RWPE1 (cell line): Measurements from ENCODE around the gene H2AZ2.
"Not testable (repeated sequence)": the region's sequence is repeated elsewhere in the genome, so short reads cannot be mapped to it uniquely, and the experiment has no call there.

Experiments
- CTCF ChIA-PET: fragments of 350-600 bp; sonication (Branson Sonifier 250); formaldehyde crosslinking; extraction: SDS; loops from one replicate; lab custom pipeline; 2021; lab: Yijun Ruan, JAX
- POLR2A ChIA-PET: fragments of 400-600 bp; formaldehyde crosslinking; extraction: SDS; loops from one replicate; lab custom pipeline; 2020; ENCODE audit warnings: antibody characterized with exemption; ENCODE audit not compliant: low non-redundant PET; lab: Yijun Ruan, JAX
- DNase-seq: peaks from one replicate; pipeline ENCODE4 v3.0.0; 2012; ENCODE audit warnings: low spot score
- H3K27ac ChIP-seq: fragments of 450-650 bp; 2 replicates; pipeline ENCODE4 v1.5.1; 2017
- TF ChIP-seq, protein P1 (sequence below): fragments of 450-650 bp; conservative IDR thresholded peaks from 2 replicates; pipeline ENCODE4 v1.5.1; 2017; ENCODE audit warnings: low read depth, mild to moderate bottlenecking

The H2AZ2 gene

DNA sequence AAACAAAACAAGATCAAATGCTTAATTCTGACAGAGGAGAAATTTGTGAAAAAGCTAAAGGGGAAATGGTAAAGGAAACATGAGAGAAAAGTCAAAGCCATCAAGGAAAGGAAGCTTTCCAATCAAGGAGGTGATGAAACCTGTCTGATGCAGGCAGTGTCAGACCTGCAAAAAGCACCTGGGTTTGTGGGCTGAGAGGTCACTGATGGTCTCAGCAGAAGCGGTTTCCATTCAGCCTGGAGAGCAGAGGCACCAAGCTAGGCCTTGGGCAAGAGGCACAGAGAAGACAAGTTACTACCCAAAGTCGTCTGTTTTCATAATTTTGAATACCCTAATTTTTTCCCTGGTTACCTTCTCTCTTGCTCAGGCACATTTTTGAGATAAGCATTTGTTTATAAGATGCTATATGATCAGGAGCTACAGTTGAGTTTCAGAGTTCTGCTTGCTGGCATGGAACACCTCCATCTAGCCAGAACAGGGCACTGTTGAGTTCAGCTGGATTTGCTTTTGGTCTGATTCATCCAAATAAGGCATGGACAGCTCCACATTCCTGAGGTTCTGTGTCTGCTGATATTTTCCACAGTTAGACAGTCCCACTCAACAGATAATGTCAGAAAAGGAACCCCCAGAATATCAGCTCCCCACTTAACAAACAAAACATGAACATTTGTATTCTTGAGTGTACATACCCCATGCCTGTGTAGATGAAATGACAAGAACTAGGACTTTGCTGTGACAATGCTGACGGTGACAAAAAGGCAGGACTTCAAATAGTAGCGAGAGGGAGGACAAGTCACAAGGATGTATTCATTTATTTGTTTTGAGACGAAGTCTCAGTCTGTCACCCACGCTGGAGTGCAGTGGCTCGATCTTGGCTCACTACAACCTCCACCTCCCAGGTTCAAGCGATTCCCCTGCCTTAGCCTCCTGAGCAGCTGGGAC is 56.3 kb downstream of the H2AZ2 start:
- ChIA-PET POLR2A (interaction anchor here (0.5 to 0.6 kb wide), 2 partner anchors 27 to 1275 kb away, joined by 3 read pairs; no protein-coding TSS in a partner anchor), CTCF (no interaction called here)
- TF ChIP-seq, protein P1, sequence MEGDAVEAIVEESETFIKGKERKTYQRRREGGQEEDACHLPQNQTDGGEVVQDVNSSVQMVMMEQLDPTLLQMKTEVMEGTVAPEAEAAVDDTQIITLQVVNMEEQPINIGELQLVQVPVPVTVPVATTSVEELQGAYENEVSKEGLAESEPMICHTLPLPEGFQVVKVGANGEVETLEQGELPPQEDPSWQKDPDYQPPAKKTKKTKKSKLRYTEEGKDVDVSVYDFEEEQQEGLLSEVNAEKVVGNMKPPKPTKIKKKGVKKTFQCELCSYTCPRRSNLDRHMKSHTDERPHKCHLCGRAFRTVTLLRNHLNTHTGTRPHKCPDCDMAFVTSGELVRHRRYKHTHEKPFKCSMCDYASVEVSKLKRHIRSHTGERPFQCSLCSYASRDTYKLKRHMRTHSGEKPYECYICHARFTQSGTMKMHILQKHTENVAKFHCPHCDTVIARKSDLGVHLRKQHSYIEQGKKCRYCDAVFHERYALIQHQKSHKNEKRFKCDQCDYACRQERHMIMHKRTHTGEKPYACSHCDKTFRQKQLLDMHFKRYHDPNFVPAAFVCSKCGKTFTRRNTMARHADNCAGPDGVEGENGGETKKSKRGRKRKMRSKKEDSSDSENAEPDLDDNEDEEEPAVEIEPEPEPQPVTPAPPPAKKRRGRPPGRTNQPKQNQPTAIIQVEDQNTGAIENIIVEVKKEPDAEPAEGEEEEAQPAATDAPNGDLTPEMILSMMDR, result no peak
- no peak overlapping the region for H3K27ac ChIP-seq
- no peak for DNase-seq

DNA sequence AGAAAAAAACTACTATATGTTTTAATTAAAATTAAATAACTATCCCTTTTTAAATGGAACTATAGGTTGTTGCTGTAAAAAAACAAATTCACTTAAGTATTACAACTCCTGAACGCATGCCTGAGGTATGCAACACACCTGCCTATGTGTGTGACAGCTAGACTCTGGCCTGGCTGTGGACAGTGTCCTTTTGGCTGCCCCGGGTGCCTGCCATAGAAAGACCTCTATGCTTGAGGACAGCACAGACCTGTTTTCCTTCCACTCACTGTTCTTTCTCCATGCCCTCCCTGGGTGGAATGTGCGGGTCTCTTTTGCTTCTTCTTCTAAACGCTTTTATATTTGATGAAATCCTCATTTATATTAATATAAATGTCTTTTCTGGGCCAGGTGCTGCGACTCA is 57.9 kb downstream of the H2AZ2 start:
- CTCF ChIA-PET, result no interaction called here
- TF ChIP-seq, protein P1, result no peak
- POLR2A ChIA-PET, result no interaction called here
- no peak for DNase-seq
- H3K27ac ChIP-seq, result no peak overlapping the region

DNA sequence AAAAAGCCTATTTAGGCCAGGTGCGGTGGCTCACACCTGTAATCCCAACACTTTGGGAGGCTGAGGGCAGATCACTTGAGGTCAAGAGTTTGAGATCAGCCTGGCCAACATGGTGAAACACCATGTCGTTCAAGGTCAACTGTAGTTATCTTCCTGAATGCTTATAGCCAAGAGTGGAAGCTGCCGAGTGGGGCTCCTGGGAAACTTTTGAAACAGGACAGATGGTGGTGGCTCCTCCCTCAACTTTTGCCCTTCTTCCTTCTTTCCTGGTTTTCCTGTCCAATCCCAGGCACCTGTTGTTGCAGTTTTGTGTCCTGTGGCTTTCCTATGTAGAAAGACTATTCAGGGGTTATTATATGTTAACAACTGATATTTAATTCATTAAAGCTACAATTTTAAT is 60.1 kb downstream of the H2AZ2 start:
- no peak overlapping the region for H3K27ac ChIP-seq

DNA sequence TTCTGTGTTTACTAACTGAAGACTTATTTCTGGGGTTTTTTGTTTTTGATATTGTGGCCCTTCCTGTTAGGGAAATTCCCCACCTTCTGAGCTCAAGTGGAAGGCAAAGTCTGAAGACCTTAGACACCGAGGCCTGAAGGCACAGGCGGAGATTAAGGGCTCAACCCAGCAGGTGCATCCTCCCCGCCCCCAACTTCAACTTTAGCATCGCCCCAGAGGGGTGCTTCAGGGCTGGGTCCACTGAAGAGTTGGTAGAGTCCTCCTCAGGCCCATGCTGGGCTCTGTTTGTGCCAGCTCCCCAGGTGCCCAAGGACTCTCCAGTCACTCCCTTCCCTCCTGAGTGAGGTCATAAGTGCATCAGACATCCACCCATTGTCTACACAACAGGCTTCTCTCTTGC is 60.8 kb downstream of the H2AZ2 start:
- ChIA-PET CTCF (no interaction called here), POLR2A (no interaction called here)
- DNase-seq, result no peak
- no peak overlapping the region for H3K27ac ChIP-seq
- TF ChIP-seq, protein P1, result no peak

More for the DNA sequence above, 60.1 kb downstream of the H2AZ2 start:
- ChIA-PET POLR2A (no interaction called here), CTCF (no interaction called here)
- TF ChIP-seq, protein P1, result no peak
- DNase-seq, result no peak

DNA sequence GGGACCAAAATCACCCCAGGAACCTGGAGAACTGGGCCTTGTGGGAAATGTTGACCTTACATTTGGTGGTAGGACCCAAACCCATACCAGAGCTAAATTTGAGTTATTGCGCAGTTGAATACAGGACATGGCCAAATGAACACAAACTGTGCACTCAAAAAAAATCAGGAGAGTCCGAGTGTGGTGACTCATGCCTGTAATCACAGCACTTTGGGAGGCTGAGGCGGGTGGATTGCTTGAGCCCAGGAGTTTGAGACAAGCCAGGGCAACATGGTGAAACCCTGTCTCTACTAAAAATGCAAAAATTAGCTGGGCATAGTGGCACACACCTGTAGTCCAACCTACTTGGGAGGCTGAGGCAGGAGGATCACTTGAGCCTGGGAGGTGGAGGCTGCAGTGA is 62.7 kb downstream of the H2AZ2 start:
- POLR2A ChIA-PET, H3K27ac ChIP-seq, DNase-seq, CTCF ChIA-PET: not testable (repeated sequence)

DNA sequence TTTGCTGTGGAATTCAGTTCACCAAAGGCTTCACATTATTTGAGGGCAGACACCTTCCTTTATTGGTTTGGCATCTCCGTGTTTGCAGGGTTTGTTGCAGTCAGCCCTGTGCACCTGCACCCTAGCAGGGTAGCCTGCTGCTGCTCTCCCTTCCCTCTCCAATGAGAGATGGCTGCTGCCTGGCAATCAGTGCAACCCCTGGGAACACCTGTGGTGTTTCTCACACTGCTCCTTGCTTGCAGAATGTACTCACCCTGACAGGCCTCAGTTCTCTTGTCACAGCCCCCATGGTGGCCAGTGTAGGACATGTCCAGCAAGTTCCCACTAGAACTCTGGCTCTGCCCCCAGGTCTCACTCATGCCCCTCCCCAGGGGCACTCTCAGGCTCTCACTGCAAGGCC is 63.5 kb downstream of the H2AZ2 start:
- H3K27ac ChIP-seq, result no peak overlapping the region
- TF ChIP-seq, protein P1, result no peak
- POLR2A ChIA-PET, result no interaction called here
- no peak for DNase-seq
- CTCF ChIA-PET, result no interaction called here

DNA sequence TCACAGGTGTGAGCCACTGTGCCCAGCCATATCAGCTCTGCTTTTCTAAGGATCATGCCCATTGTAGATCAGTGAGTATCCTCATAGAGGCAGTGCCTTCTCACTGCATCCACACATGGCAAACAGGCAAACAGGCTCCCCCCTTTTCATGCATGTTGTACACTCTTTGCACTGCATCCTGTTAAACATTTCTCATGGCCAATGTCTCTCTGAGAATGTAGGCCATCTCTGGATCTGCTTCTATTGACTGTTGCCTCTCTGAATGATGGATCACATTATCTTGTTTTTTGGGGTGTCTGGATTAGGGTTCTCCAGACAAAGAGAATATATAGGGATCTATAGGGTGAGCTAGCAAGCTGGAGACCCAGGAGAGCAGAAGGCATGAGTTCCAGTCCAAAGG is 64.5 kb downstream of the H2AZ2 start:
- H3K27ac ChIP-seq, result no peak overlapping the region
- ChIA-PET CTCF (no interaction called here), POLR2A (interaction anchor here (0.7 kb wide), 1 partner anchor 317 kb away, joined by 3 read pairs; no protein-coding TSS in a partner anchor)
- TF ChIP-seq, protein P1, result no peak
- no peak for DNase-seq
